Limb (tissue), 2 donors: ENCODE results near the gene CNTNAP2.
A peak's percentile ranks its signal among the peaks of the same experiment; 100 is the strongest.

ENCODE experiments used
- DNase-seq, 2 donors: peaks; one replicate each; pipeline ENCODE4 v3.0.0-alpha.2; 2016; ENCODE audit errors: extremely low spot score in 2 of 2

The CNTNAP2 gene

DNA sequence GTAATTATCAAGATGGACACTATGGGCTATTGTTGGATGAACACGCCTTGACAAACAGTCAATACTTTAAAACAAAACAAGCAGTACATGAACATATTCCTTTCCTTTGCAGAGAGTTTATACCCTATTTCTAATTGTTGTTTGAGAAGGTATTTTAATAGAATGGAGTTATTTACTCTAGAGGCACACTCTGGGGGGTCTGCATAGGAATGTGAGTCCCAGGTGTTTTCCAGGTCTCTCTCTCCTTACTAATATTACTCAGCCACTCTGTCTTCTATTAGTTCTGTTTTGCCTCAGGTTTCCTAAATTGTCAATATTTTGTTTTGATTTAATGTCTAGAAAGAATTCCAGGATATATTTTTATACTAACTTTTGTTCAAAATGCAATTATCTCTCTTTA, 1091.4 kb downstream of the CNTNAP2 start:
- DNase-seq, result no peak

DNA sequence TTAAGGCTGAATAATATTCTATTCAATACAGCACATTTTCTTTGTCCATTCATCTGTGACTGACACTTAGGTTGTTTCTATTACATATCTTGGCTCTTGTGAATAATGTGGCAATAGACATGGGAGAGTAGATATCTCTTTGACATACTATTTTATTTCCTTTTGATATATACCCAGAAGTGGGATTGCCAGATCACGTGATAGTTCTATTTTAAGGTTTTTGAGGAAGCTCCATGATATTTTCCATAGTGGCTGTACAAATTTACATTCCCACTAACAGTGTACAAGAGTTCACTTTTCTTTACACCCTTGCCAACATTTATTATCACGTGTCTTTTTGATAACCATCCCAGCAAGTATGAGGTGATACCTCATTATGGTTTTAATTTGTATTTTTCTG, 1114.7 kb downstream of the CNTNAP2 start:
- no peak for DNase-seq

GRCh38 chr7:147235645-147236382, 1119.2 kb downstream of the CNTNAP2 start:
- no peak for DNase-seq

- DNase-seq, result no peak
Observed at GRCh38 chr7:147240468-147240867, 1123.9 kb downstream of the CNTNAP2 start.

- no peak for DNase-seq
Observed at GRCh38 chr7:147245274-147245673, 1128.7 kb downstream of the CNTNAP2 start.

GRCh38 chr7:147249956-147250355, 1133.4 kb downstream of the CNTNAP2 start:
- DNase-seq, result no peak

GRCh38 chr7:147251751-147252325, 1135.2 kb downstream of the CNTNAP2 start:
- no peak for DNase-seq

DNA sequence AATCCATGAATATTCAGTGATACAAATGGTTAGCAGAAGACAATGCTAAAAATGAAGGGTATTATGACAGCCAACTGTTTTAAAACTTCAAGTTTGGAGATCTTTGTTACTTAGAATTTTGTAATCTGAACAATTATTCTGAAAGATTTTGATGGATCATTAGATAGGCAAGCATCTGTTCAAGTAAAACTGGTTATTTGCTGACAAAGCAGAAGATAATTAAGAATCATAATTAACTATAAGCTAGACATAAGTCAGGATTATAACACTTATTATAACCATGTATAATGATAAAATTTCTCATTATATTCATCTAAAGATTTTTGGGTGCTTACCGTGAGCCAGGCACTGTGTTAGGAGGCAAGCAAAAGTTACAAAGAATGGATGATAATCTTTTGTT, 1145.1 kb downstream of the CNTNAP2 start:
- no peak for DNase-seq

DNA sequence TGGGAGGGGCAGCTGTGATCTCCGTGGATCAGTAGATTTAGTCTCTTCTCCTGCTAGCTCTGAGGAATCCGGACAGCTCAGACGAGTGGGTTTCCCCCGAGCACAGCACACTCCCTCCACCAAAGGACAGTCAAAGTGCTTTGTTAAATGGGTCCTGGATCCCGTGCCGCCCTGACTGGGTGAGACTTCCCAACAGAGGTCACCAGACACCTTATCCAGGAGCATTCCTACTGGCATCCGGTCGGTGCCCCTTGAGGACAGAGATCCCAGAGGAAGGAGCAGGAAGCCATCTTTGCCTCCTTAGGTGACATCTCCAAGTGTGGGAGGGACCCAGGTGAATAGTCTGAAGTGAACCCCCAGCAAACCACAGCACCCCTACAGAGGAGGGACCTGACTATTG, 1148.9 kb downstream of the CNTNAP2 start:
- DNase-seq, result no peak

DNA sequence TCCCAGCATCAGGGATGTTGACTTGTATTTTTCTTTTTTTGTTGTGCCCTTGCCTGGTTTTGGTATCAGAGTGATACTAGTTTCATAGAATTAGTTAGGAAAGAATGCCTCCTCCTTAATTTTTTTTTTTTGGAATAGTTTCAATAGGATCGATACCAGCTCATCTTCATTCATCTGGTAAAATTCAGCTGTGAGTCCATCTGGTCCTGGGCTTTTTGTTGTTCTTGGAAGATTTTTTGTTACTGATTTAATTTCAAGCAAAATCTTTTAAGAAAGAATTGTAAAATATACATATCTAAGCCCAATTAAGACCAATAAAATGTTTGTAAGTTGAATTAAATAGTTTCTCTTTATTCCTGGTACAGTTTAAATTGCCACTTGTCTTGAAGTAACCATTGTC, 1159.5 kb downstream of the CNTNAP2 start:
- DNase-seq, result no peak

DNA sequence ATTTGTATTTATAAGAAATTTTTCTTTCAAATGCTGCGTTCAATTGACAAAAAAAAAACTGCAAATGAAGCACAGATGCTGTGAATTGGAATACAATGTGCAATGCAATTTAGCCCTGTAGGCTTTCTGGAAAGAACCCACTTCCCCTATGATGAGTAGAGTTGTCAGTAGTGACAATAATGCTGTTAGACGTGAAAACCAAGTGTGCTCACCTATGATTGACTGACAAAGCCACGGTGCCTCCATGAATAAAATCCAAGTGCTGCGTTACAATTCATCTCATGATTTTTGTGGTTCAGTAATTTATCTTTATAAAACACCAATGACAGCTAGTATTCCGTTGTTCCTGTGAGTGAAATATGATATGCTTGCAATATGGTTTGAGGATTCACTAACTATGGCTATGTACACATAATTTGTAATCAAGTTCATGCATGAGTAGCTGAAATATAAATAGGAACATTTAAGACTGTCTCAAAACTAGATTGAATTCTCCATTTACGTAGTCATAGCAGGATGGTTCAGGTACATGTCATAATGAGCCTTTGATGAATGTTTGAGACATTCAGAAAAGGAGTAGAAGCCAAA, 1160.3 kb downstream of the CNTNAP2 start:
- DNase-seq, result no peak

DNA sequence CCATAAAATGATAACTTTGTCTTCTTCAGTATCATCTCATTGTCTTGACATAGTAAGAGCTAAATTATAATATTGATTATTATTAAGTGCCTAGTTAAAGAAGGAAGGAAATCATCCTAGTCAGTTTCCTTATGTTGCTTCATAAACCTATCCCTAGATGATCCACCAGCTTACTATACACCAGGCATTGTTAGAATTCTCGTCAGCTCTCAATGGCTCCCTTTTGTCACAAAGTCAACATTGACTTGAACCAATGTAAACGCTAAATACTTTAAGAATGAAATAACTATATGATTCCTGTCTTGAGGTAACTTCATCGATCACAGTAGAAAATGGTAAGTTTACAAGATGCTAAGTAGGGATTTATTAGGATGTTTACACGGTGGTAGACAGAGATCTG, 1162.9 kb downstream of the CNTNAP2 start:
- no peak for DNase-seq

DNA sequence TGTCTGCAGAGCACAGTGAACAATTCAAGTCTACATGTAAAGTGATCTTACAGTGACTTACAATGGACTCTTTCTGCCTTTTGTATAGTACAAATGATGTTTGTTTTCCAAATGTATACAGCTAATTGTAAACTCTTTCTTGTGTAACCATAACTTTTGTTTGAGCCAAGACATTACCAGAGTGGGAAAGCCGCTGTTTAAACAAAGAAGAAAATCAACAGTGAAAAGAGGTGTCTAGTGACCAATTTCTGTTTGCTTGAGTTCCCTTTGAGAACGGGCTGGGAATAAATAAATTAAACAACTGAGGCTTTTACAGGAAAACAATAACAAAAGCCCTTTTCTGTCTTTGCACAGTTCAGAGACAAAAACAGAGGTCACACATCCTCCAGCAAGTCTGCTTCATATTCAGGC, 1163.4 kb downstream of the CNTNAP2 start:
- no peak for DNase-seq

GRCh38 chr7:147282204-147282603, 1165.6 kb downstream of the CNTNAP2 start:
- DNase-seq, result no peak

DNA sequence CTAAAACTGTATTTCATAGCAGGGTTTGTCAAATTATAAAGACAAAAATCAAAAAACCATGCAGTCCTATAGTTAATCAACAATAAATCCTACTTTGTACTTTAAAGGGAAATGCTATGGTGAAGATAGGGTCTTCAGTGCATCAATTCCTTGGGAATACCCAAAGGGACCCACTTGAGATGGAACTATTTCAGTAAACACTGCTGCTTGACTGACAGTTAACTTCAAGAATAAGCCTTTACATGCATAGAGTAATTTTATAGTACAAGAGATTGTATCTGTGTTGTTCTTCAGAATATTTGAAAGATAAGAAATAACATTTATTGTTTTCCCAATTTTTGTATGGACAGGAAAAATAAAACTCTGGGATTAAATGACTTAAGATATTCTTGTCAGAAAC, 1179.6 kb downstream of the CNTNAP2 start:
- no peak for DNase-seq

GRCh38 chr7:147296986-147297385, 1180.4 kb downstream of the CNTNAP2 start:
- DNase-seq, result no peak

DNA sequence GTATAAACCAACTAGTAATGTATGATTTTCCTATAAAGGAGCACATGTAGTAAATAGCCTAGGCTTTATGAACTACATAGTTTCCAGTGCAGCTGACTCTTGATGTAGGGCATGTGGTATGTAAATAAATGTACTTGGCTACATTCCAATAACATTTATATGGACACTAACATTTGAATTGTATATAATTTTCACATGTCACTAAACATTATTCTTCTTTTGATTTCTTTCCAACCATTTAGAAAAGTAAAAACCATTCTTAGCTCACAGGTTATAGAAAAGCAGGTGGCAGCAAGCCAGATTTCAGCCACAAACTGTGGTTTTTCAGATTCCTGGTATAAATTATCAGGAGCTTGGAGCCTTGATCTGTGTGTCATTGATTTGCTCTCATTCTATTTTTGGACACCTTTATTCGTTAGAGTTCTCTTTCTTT, 1182.0 kb downstream of the CNTNAP2 start:
- DNase-seq, result peak in 1 of 2 donors; percentile 34

- no peak for DNase-seq
Observed at GRCh38 chr7:147300293-147300692, 1183.7 kb downstream of the CNTNAP2 start.

- no peak for DNase-seq
Observed at GRCh38 chr7:147304376-147304775, 1187.8 kb downstream of the CNTNAP2 start.

DNA sequence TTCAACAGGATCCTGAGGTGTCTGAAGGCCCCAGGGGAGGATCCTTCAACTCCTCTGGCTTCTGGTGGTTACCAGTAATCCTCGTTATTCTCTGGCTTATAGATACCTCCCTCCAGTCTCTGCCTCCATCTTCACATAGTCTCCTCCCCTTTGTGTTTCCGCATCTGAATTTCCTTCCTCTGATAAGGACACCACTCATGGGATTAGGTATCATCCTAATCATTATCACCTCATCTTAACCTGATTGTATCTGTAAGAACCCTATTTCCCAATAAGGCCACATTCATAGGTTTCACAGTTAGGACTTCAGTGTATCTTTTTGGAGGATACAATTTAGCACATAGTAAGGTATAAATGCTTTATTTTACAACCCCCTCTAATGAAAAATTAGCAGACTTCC, 1189.2 kb downstream of the CNTNAP2 start:
- no peak for DNase-seq

GRCh38 chr7:147308539-147308938, 1191.9 kb downstream of the CNTNAP2 start:
- no peak for DNase-seq

GRCh38 chr7:147311336-147311735, 1194.7 kb downstream of the CNTNAP2 start:
- no peak for DNase-seq

DNA sequence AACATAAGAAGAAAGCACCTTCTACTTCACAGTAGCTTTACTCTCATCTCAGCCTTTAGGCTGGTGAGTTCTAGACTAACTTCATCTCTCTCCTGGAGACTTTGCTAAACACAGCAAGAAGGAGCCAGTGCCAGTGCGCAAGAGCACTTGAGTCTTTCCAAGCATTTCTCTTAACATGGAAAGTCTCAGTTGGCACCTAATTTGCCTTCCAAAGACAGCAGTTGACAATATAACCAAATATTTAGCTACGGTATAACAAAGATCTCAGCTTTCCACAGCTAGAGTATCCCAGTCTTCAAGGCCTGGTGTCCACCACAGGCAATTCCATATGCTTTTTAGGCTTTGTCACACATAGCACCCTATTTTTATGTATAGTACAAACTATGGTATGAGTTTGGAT, 1204.9 kb downstream of the CNTNAP2 start:
- DNase-seq, result no peak
